Measurements from ENCODE around the gene ATP6V0C. TPM values are rescaled to one million over a fixed set of nuclear protein-coding genes. Genes with fewer than 3 reads are reported as not detected.

The ATP6V0C gene
- total RNA-seq, 1 donor from 2014 or later, result 91.4 TPM

DNA sequence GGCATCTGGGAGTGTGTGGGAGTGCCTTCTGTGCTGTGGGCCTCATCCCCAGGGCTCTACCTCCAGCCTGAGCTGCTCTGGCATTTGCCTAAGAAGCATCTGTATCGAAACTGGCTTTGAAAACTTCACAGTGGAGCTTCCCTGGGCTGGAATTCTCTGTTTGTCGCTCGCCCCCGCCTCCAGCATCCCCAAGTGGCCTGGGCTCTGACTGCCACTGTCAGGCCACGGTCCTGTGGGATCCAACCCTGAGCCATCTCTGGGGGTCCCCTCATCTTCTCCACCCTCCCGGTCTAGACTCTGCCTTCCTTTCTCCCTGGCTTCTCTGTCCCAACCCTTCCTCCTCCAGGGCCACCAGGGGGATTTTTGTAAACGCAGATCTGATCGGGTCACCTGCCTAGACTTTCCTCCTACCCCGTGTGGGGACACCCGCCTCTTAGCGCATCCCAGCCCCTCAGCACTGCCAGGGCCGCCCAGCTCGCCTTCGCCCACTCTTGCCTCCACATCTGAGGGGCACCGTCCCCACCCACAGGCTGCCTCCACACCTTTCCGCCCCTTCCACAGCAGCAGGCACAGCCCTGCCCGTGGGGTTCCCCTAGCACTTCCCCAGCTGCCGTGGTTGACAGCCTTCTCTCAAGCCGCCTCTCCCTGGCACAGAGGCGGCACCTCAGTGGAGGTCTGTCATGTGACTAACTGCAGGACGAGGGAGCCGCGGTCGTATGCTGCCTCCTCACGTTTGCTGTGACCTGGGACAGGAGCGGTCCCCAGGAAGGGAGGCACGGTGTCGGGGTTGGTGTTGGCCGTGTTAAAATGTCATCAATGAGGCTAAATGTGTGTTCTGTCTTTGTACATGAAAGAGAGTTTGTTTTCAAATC is 26.9 kb upstream of the ATP6V0C start:
- peak overlapping the region; percentile 83 for H3K27ac Mint-ChIP-seq
- H3K4me1 Mint-ChIP-seq, result peaks cover 26% of the 10 kb centered on the region
- CTCF ChIA-PET, result interaction anchor here (0.7 to 3.4 kb wide), 10 partner anchors 13 to 483 kb away, joined by 3 to 21 read pairs (median 4); partner anchors contain the start of genes CCNF and ECI1
- peak; percentile 97 for ATAC-seq (ENCODE audit: low read depth)
- DNase-seq, result peak; percentile 73
- POLR2A ChIA-PET, result interaction anchor here (0.6 to 2.6 kb wide), 16 partner anchors 12 to 1209 kb away, joined by 3 to 14 read pairs (median 4); partner anchors contain the start of genes AMDHD2, CCNF, CEMP1 and ECI1
- no peaks in the 10 kb centered on the region for H3K27me3 Mint-ChIP-seq
- peak overlapping the region; percentile 71 for H3K4me3 Mint-ChIP-seq
- intact Hi-C loops (cut with micrococcal nuclease), result loop anchor here (1.0 to 5.0 kb wide), 11 partner anchors 13 to 464 kb away; partner anchors contain the start of genes ABCA3, ECI1 and RNPS1
- no peaks in the 10 kb centered on the region for H3K36me3 Mint-ChIP-seq (ENCODE audit: low read depth)
- H3K9me3 Mint-ChIP-seq, result no peaks in the 10 kb centered on the region
- TF ChIP-seq, protein P1, sequence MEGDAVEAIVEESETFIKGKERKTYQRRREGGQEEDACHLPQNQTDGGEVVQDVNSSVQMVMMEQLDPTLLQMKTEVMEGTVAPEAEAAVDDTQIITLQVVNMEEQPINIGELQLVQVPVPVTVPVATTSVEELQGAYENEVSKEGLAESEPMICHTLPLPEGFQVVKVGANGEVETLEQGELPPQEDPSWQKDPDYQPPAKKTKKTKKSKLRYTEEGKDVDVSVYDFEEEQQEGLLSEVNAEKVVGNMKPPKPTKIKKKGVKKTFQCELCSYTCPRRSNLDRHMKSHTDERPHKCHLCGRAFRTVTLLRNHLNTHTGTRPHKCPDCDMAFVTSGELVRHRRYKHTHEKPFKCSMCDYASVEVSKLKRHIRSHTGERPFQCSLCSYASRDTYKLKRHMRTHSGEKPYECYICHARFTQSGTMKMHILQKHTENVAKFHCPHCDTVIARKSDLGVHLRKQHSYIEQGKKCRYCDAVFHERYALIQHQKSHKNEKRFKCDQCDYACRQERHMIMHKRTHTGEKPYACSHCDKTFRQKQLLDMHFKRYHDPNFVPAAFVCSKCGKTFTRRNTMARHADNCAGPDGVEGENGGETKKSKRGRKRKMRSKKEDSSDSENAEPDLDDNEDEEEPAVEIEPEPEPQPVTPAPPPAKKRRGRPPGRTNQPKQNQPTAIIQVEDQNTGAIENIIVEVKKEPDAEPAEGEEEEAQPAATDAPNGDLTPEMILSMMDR (IDR thresholded peaks at IDR 0.05), result no peak

DNA sequence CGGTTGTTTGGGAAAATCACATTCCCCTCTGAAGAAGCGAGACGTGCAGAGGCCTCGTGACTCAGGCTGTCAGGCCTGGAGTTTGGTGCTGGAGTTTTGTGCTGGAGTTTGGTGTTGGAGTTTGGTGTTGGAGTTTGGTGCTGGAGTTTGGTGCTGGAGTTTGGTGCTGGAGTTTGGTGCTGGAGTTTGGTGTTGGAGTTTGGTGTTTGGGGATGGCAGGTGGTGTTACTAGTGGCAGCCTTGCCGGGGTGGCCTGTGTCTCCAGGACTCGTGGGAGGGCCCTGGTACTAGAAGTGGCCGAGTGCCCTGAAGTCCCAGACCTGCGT is 26.3 kb upstream of the ATP6V0C start:
- Mint-ChIP-seq H3K36me3 (ENCODE audit: low read depth) (no peaks in the 10 kb centered on the region), H3K9me3 (no peaks in the 10 kb centered on the region), H3K4me1 (peaks cover 23% of the 10 kb centered on the region), H3K4me3 (peak overlapping the region; percentile 71), H3K27me3 (no peaks in the 10 kb centered on the region), H3K27ac (peak overlapping the region; percentile 83)
- ChIA-PET POLR2A (interaction anchor here (0.9 to 2.3 kb wide), 14 partner anchors 13 to 467 kb away, joined by 3 to 14 read pairs (median 4); partner anchors contain the start of genes AMDHD2, CCNF, ECI1 and TBC1D24), CTCF (interaction anchor here (1.1 to 3.4 kb wide), 5 partner anchors 14 to 292 kb away, joined by 4 to 21 read pairs (median 13); partner anchors contain the start of gene CCNF)
- ATAC-seq (ENCODE audit: low read depth) (no peak), DNase-seq (no peak)
- intact Hi-C loops (cut with micrococcal nuclease), result loop anchor here (1.0 to 5.0 kb wide), 11 partner anchors 13 to 464 kb away; partner anchors contain the start of genes ABCA3, ECI1 and RNPS1
- TF ChIP-seq, protein P1 (IDR thresholded peaks at IDR 0.05), result no peak

DNA sequence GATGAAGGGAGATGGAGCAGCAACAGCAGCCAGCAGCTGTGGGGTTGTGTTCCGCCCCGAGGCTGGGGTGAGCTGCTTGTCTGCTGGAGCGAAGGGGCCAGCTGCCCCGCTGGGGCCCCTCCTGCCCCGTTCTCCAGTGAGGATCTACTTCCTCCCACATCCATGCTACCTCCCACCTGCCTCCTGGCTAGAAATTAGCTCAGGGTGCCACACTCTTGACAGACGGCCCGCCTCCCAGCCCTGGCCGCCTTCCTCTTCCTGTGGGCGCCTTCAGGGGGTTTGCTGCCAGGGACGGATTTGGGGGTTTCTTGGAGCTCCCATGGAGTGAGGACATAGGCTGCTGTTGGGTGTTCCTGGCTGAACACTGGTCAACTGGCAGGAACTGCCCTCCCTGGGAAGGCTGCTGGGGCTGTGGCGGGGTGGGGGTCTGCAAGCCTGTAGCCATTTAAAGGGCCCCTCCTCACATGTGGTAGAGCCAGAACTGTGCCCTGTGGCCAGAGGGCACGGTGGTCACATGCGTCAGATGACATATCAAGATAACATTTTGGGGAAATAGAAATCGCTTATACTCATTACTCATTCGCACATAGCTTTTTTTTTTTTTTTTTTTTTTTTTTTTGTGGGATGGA is 25.7 kb upstream of the ATP6V0C start:
- intact Hi-C loops (cut with micrococcal nuclease), result loop anchor here (1.0 to 5.0 kb wide), 11 partner anchors 13 to 465 kb away; partner anchors contain the start of genes ABCA3, ECI1 and RNPS1
- peaks cover 23% of the 10 kb centered on the region for H3K4me1 Mint-ChIP-seq
- H3K27ac Mint-ChIP-seq, result no peak overlapping the region
- ATAC-seq (ENCODE audit: low read depth) (no peak), DNase-seq (no peak)
- no peaks in the 10 kb centered on the region for H3K27me3 Mint-ChIP-seq
- H3K4me3 Mint-ChIP-seq, result no peak overlapping the region
- TF ChIP-seq, protein P1 (IDR thresholded peaks at IDR 0.05), result no peak
- POLR2A ChIA-PET, result interaction anchor here (0.6 to 1.5 kb wide), 9 partner anchors 18 to 467 kb away, joined by 3 to 10 read pairs (median 4); partner anchors contain the start of genes CCNF and TRAF7
- no peaks in the 10 kb centered on the region for H3K36me3 Mint-ChIP-seq (ENCODE audit: low read depth)
- CTCF ChIA-PET, result interaction anchor here (0.6 to 3.4 kb wide), 5 partner anchors 13 to 293 kb away, joined by 3 to 21 read pairs (median 13); partner anchors contain the start of genes CCNF and TBC1D24
- no peaks in the 10 kb centered on the region for H3K9me3 Mint-ChIP-seq

DNA sequence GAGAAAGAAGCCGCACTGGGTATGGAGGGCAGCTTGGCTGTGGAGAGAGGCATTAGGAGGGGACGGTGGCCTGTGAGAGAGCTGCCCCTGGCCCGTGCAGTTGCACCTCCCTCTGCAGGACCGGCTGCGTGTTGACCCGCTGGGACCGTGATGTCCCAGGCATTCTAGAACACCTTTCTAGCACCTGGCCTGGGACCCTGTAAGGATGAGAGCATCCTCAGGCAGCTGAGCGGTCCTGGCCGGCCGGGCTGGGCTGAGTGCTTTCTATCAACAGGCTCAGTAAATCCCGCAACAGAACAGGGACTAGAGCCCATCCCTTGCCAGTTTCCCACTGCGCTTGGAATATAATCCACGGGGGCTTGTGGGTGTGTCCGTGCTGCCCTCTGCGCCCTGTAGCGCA is 24.2 kb upstream of the ATP6V0C start:
- Mint-ChIP-seq H3K4me3 (no peak overlapping the region), H3K36me3 (ENCODE audit: low read depth) (no peaks in the 10 kb centered on the region), H3K9me3 (no peaks in the 10 kb centered on the region), H3K27ac (no peak overlapping the region), H3K27me3 (no peaks in the 10 kb centered on the region), H3K4me1 (peaks cover 23% of the 10 kb centered on the region)
- CTCF ChIA-PET, result interaction anchor here (3.4 kb wide), 1 partner anchor 12 kb away, joined by 17 read pairs; no protein-coding TSS in a partner anchor
- POLR2A ChIA-PET, result interaction anchor here (1.0 kb wide), 1 partner anchor 30 kb away, joined by 3 read pairs; no protein-coding TSS in a partner anchor
- TF ChIP-seq, protein P1 (IDR thresholded peaks at IDR 0.05), result no peak
- intact Hi-C loops (cut with micrococcal nuclease), result loop anchor here (5.0 kb wide), 1 partner anchor 237 kb away; the partner anchor contains the start of gene ECI1
- ATAC-seq (ENCODE audit: low read depth) (no peak), DNase-seq (no peak)

Data from activated B cell treated with CpG ODN at 0.5 μM for 24 hours (primary cell).